Fibroblast of pulmonary artery (primary cell): Measurements from ENCODE around the gene ZNF821.
A peak's percentile ranks its signal among the peaks of the same experiment; 100 is the strongest.
"Not testable (repeated sequence)": the region's sequence is repeated elsewhere in the genome, so short reads cannot be mapped to it uniquely, and the experiment has no call there.

Experiments used
- DNase-seq: peaks from one replicate; pipeline ENCODE4 v3.0.0-alpha.2; 2010; ENCODE audit warnings: low read depth
- H3K4me3 ChIP-seq: replicated peaks from 2 replicates; pipeline ENCODE4 v1.5.1; 2011; ENCODE audit warnings: low read depth, mild to moderate bottlenecking, control low read depth, low read length, moderate library complexity
- TF ChIP-seq, protein P1 (sequence below): IDR thresholded peaks from 2 replicates; pipeline ENCODE4 v1.5.1; 2011; ENCODE audit warnings: mild to moderate bottlenecking, control low read depth, low read length, inconsistent platforms; ENCODE audit errors: missing control alignments

The ZNF821 gene

DNA sequence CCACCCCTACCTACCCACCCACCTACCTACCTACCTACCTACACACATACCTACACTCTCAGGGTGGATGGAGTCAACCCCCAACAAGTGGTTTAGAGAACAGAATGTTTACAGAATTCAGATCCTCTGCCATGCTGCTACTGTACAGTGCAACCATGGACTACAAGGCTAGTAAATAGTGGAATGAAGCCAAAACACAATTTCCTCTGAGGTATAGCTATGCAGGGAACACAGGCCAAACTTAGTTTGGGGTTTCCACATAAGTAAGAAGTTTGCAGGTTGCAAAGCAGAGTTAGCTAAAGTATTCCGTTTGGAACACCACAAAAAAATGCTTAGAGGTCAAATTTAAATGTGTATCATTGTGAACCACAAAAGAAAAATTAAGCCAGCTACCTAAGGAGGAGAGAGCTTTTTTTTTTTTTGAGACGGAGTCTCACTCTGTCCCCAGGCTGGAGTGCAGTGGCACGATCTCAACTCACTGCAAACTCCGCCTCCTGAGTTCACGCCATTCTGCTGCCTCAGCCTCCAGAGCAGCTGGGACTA lies 72.7 kb downstream of the ZNF821 start:
- no peak overlapping the region for H3K4me3 ChIP-seq
- DNase-seq, result peak; percentile 68
- TF ChIP-seq, protein P1, sequence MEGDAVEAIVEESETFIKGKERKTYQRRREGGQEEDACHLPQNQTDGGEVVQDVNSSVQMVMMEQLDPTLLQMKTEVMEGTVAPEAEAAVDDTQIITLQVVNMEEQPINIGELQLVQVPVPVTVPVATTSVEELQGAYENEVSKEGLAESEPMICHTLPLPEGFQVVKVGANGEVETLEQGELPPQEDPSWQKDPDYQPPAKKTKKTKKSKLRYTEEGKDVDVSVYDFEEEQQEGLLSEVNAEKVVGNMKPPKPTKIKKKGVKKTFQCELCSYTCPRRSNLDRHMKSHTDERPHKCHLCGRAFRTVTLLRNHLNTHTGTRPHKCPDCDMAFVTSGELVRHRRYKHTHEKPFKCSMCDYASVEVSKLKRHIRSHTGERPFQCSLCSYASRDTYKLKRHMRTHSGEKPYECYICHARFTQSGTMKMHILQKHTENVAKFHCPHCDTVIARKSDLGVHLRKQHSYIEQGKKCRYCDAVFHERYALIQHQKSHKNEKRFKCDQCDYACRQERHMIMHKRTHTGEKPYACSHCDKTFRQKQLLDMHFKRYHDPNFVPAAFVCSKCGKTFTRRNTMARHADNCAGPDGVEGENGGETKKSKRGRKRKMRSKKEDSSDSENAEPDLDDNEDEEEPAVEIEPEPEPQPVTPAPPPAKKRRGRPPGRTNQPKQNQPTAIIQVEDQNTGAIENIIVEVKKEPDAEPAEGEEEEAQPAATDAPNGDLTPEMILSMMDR, result no peak

DNA sequence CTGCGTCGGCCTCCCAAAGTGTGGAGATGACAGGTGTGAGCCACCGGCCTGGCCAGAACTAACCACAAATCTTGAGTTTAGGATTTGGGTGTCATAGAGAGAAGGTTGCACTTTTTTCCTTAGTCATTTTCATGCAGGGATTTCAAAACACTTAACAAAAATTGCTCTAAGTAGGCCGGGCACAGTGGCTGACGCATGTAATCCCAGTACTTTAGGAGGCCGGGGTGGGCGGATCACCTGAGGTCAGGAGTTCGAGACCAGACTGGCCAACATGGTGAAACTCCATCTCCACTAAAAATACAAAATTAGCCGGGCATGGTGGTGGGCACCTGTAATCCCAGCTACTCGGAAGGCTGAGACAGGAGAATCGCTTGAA lies 73.8 kb downstream of the ZNF821 start:
- not testable (repeated sequence) for DNase-seq, H3K4me3 ChIP-seq
